ENCODE data around the gene LTN1. TPM values are rescaled to one million over a fixed set of nuclear protein-coding genes. Genes with fewer than 3 reads are reported as not detected.

The LTN1 gene
- 10 to 100 TPM; 15.2 to 20.0 TPM for total RNA-seq

- TF ChIP-seq POLR2A (IDR thresholded peaks at IDR 0.05), result peak; percentile 34 to 79 (median 78)
- peak in 2 of 7 experiments; percentile 12 to 25 for TF ChIP-seq CTCF (IDR thresholded peaks at IDR 0.05)
Measured at GRCh38 chr21:28992526-28993292, at the start of gene LTN1. TSS of gene LTN1 (minus strand) at chr21:28992877. CDS start at chr21:28992805, 72 bp downstream.

GRCh38 chr21:29034678-29035077, 42.0 kb upstream of the LTN1 start:
- Histone ChIP-seq H3K27ac (no peak overlapping the region), H3K27me3 (no peaks in the 10 kb centered on the region), H3K36me3 (replicated peaks in 1 of 2; ENCODE audit: insufficient read depth in 1 of 2, low read depth in 2 of 2) (peaks cover 15 to 29% of the 10 kb centered on the region in 2 donors), H3K4me1 (no peaks in the 10 kb centered on the region), H3K9me3 (no peaks in the 10 kb centered on the region), H3K4me3 (no peak overlapping the region)
- WGBS, 2 donors, result 31 to 82% methylated on average over 1 of the region's 1 CpG
- intact Hi-C loops (cut with DNase I), result no loop called here
- TF ChIP-seq POLR2A (IDR thresholded peaks at IDR 0.05) (no peak), CTCF (IDR thresholded peaks at IDR 0.05) (no peak)
- DNase-seq (no peak), ATAC-seq (no peak)

More at GRCh38 chr21:28992526-28993292, at the start of gene LTN1:
- 0 to 1% methylated on average over 39 to 42 of the region's 43 CpGs for WGBS, 2 donors
- no peaks in the 10 kb centered on the region for H3K27me3 ChIP-seq
- H3K9me3 ChIP-seq, result no peaks in the 10 kb centered on the region
- peaks cover 16% of the 10 kb centered on the region for H3K4me1 ChIP-seq
- no peaks in the 10 kb centered on the region for H3K36me3 ChIP-seq (replicated peaks in 1 of 2; ENCODE audit: insufficient read depth in 1 of 2, low read depth in 2 of 2)
- peak within 1 kb of the TSS; percentile 52 to 93 for H3K4me3 ChIP-seq
- intact Hi-C loops (cut with DNase I), result no loop called here
- ATAC-seq, result peak; percentile 100
- peak; percentile 98 to 99 (median 99) for DNase-seq
- H3K27ac ChIP-seq, result peak within 1 kb of the TSS; percentile 58 to 91 (median 86)

- no peak for TF ChIP-seq POLR2A (IDR thresholded peaks at IDR 0.05)
- TF ChIP-seq CTCF (IDR thresholded peaks at IDR 0.05), result no peak
Measured at GRCh38 chr21:29033871-29034270, 41.2 kb upstream of the LTN1 start.

GRCh38 chr21:29033301-29033700, 40.6 kb upstream of the LTN1 start:
- Histone ChIP-seq H3K27me3 (no peaks in the 10 kb centered on the region), H3K27ac (no peak overlapping the region), H3K4me1 (no peaks in the 10 kb centered on the region), H3K9me3 (no peaks in the 10 kb centered on the region), H3K36me3 (replicated peaks in 1 of 2; ENCODE audit: insufficient read depth in 1 of 2, low read depth in 2 of 2) (peaks cover 14 to 22% of the 10 kb centered on the region in 2 donors), H3K4me3 (no peak overlapping the region)
- no peak for ATAC-seq
- DNase-seq, result no peak
- 42 to 44% methylated on average over 4 of the region's 4 CpGs for WGBS, 2 donors
- intact Hi-C loops (cut with DNase I), result no loop called here
- TF ChIP-seq POLR2A (IDR thresholded peaks at IDR 0.05) (no peak), CTCF (IDR thresholded peaks at IDR 0.05) (no peak)

More at GRCh38 chr21:29033871-29034270, 41.2 kb upstream of the LTN1 start:
- H3K4me1 ChIP-seq, result no peaks in the 10 kb centered on the region
- DNase-seq (no peak), ATAC-seq (no peak)
- no peak overlapping the region for H3K27ac ChIP-seq
- H3K27me3 ChIP-seq, result no peaks in the 10 kb centered on the region
- H3K36me3 ChIP-seq (replicated peaks in 1 of 2; ENCODE audit: insufficient read depth in 1 of 2, low read depth in 2 of 2), result peaks cover 15 to 24% of the 10 kb centered on the region in 2 donors
- 90 to 93% methylated on average over 3 of the region's 3 CpGs for WGBS, 2 donors
- no peak overlapping the region for H3K4me3 ChIP-seq
- intact Hi-C loops (cut with DNase I), result no loop called here
- no peaks in the 10 kb centered on the region for H3K9me3 ChIP-seq

Measured in body of pancreas (tissue), 4 donors.